Astrocyte of the hippocampus (primary cell): Measurements from ENCODE around the gene PPP1R14B.

Source experiments
- DNase-seq: peaks from one replicate; pipeline ENCODE4 v3.0.0; 2011; ENCODE audit warnings: low read depth, low spot score

Gene PPP1R14B, protein sequence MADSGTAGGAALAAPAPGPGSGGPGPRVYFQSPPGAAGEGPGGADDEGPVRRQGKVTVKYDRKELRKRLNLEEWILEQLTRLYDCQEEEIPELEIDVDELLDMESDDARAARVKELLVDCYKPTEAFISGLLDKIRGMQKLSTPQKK

DNA sequence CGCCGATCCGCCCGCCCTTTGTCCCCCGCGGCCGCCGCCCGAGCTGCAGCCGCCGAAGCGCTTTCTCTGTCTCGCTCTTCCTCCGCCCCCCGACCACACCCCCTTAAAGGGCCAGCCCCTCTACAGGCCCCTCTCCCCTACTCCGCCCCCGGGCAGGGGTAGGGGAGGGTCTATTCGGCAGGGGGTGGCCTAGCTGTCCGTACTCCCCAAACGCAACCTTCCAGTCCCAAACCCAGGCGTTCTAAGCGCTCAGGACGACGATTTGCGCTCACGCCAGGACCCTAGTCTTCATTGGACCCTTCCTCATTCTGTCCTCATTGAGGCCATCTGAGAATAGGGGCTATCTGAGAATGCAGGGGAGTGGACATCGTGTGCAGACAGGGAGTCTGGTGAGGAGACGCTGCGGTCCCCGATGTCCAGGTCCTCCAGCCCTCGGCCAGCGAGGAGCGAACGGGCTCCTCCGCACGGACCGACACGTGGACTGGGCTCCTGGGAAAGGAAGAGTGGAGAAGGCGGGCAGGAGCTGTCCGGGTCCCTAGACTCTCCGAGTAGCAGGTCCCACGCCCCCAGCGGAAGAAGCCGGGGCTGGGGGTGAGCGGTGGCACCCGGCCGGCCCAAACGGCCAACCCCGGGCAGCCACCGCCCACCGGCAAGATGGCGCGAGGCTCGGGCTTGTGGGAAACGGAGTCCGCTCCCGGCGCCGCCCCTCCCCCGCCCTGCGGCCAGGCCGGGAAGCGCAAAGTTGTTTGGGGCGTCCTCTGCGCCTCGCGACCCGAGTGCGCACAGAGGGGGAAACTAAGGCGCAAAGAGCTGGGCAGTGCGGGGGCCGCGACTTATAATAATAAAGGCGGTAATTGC lies at the start of gene PPP1R14B:
PPP1R14B (minus strand) TSS at position 73 of the 858 bp plus-strand sequence. CDS start 270 bp downstream, outside the sequence.
- peak; percentile 96 for DNase-seq

DNA sequence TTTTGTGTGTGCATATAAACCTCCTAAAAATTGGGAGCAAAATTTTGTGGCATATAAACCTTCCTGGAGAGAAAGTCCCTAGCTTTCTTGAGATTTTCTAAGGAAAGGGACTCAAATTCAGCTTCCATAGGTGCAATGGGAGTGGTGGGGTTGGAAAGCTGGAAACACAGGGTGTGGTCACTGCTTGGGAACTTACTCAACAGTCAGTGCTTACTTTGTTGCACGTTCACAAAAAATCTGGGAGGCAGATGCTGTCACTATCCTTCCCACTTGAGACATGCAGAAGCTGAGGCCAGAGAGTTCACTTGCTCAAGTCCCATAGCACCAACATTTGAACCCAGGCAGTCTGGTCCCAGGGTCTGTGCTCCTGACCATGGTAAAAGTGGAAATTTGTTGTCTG lies 49.5 kb upstream of the PPP1R14B start:
- DNase-seq, result no peak

DNA sequence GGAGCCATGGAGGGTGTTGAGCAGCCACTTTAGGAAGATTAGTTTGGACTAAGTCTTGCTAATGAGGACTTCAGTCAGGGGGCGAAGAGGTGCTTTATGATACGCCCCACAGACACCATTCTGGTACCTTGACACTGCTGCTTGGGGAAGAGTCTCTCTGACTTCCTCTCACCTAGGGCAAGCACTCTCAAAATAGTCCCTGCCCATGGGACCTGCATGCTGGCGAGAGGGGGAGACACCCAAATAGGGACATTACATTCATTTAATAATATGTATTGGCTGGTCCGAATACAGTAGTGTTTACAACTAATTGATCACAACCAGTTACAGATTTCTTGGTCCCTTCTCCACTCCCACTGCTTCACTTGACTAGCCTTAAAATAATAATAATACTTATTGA lies 49.0 kb upstream of the PPP1R14B start:
- DNase-seq, result no peak

DNA sequence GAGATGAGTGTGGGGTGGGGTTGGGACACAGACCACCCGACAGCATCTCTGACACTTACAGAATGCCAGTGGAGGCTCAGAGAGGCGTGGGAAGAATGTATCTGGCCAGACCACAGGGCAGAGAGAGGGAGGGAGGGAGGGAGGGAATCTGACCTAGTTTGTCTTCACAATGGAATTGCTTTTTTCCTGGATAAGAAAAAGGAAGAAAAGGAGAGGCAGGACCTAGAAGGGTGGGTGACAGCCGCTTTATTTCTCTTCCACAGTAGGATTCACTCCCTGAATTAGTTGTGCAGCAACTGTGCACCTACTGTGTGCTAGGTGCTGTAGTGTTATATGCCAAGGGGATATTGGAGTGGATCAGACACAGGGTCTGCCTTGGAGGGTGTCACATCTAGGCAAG lies 48.0 kb upstream of the PPP1R14B start:
- peak; percentile 62 for DNase-seq

DNA sequence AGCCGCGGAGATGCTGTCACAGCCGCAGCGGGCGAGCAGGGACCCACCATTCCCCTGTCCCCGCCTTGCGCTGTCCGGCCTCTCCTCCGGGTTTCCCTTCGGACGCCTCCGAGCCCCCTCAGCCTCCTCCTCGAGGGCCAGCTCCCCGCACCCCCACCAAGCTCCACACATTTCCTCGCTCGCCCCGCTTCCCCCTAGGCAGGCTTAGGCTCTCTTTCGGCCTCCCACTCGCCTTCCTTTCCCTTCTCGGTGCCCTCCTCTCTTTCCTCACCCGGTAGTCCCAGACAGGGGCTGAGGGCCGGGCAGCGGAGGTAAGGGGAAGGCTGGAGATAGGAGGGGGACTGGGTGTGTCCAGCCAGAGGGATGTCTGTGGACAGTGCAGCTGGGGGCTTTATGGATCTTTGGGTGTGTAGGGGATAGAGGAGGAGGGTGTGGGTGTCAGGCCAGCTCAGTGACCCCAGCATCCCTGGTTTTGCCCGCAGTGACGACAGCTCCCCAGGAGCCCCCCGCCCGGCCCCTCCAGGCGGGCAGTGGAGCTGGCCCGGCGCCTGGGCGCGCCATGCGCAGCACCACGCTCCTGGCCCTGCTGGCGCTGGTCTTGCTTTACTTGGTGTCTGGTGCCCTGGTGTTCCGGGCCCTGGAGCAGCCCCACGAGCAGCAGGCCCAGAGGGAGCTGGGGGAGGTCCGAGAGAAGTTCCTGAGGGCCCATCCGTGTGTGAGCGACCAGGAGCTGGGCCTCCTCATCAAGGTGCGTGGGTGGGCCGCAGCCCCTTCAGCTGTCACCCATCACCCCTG lies 45.9 kb upstream of the PPP1R14B start:
- no peak for DNase-seq

DNA sequence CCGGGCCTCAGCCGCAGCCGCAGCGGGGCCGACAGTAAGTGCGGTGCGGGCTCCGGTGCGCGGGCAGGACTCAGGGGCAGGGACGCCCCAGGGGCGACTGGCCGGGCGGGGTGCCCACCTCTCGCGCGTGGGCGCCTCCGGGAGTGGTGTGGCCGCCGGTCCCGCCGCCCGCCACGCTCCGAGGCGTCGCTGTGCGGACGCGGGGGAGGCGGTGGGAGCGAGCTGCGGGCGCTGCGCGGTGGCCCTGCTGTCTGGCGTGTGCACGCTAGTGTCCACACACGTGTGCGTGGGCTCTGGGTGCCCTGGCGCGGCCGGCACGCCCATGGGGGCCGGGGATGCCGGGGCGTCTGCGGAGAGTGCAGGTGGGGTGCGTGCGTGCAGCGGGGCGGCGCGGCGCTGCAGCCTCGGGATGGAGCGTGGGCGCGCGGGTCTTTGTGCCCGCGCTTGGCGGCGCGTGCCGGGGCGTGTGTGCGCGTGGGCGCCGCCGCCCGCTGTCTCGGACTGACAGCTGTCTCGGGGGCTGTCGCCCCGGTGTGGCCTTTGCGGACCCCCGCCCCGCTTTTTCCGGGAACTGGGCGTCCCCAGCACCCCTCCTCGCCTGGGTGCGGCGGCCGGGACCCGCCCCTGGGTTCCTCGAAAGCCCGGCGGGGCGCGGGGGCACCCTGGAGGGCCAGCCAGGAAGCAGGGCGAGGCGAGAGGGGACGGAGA lies 45.2 kb upstream of the PPP1R14B start:
- DNase-seq, result no peak

DNA sequence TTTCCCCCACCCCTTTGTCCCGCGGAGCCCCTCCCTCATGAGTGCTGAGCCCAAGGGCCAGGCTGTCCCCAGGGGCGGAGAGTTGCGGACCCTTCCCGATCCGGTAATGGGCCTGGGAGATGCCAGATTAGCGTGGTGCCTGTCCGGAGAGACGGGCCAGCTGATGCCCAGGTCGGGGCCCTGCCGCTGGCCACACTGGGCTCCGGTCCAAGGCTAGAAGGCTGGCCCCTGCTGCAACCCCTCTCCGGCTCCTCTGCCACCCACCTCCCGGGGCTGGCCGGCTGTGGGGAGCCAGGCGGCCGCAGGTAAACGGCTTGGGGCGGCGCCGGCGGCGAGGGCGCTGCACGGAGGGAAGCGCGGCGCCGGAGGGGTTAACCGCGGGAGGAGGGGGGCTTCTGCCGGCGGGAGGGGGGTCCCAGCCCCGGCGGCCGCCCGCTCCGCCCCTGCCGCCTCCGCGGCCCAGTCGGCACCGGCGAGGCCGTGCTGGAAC lies 44.6 kb upstream of the PPP1R14B start, which contains the start of gene KCNK4:
KCNK4 (plus strand) TSS at position 41 of the 490 bp plus-strand sequence. CDS start 1,717 bp downstream, outside the sequence.
- DNase-seq, result no peak

DNA sequence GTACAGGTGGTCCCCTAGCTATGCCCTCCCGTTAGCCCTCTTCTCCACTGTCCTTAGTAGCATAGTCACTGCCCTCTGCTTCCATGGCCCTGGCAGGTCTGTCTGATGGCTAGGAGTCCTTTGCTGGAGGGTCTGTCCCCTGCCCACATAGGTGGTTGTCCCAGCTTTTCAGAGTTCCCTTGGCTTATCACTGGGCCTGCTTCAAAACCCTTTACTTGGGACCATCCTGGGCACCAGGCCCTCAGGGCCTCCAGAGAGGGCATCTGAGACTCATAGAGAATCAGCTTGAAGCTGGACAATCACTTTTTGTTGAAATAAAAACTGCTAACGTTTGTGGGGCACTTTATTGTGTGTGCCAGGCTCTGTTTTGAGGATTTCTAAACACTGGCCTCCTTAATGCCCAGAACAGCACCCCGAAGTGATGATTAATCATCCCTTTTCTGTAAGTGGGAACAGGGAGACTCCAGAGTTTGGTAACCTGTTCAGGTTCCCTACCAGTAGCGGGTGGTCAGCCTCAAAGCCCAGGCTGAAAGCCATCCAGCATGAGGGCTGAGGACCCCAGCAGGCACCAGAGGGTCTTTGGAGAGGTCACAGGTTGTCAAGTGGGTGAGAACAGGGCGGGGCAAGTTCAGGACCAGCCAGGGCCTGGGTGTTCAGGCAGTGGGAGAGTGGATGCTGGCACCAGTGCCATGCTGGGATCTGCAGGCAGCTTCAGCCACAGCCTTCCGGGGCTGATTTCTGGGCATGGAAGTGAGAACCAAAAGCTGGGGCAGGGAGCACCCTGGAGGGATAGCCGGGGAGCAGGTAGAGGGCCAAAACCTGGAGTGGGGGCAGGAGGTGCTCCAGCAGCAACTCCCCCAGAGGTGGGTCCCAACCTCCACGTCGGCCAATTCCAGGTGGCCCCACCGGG lies 43.9 kb upstream of the PPP1R14B start:
- DNase-seq, result no peak

DNA sequence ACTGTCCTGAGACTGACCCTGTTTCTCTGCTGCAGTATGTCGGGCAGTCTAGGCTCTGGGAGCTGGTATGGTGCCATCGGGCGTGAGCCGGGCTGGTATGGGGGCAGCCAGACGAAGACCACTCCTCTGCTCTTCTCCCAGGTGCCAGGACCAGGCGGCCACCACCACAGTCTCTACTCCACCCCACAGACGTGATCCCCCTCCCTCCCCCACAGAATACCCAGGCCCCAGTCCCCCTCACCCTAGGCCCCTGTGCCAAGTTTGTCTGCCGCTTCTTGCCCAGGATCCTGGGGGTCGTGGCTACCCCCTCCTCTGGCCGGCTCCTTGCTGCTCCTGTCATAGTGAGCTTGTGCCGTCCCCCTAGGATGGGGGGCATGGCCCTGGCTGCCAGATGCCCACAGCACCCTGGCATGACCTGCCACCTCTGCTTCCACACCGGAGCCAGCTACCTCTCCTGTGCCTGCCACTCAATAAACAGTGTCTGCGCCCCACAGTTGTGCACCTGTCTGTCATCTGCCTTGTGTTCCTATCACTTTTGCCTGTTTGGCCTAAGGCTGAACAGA lies 42.3 kb upstream of the PPP1R14B start:
- no peak for DNase-seq

DNA sequence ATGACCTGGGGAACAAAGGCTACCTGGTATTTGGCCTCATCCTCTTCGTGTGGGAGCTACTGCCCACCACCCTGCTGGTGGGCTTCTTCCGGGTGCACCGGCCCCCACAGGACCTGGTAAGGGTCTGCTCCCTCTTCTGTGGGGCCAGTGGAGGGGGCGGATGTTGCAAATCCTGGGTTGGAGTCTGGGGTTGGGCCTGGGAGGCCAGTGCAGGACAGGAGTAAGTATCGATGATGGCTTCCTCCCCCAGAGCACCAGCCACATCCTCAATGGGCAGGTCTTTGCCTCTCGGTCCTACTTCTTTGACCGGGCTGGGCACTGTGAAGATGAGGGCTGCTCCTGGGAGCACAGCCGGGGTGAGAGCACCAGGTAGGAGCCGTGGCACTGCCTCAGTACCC lies 41.6 kb upstream of the PPP1R14B start:
- DNase-seq, result no peak

DNA sequence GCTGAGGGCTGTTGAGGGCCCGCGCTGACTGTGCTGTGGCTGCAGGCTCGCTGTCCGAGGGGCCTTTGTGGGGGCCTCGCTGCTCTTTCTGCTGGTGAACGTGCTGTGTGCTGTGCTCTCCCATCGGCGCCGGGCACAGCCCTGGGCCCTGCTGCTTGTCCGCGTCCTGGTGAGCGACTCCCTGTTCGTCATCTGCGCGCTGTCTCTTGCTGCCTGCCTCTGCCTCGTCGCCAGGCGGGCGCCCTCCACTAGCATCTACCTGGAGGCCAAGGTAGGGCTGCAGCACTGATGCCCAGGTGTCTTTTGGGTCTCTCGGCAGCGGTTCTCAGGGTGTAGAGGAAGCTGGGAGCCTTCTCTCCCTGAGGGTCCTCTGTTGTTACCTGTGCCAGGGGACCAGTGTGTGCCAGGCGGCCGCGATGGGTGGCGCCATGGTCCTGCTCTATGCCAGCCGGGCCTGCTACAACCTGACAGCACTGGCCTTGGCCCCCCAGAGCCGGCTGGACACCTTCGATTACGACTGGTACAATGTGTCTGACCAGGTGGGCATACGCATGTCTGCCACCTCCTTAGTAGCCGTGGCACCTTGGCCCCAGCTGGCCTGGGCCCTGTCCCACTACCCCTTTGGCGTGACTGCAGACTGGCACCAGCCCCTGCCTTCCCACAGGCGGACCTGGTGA lies 41.1 kb upstream of the PPP1R14B start:
- no peak for DNase-seq

DNA sequence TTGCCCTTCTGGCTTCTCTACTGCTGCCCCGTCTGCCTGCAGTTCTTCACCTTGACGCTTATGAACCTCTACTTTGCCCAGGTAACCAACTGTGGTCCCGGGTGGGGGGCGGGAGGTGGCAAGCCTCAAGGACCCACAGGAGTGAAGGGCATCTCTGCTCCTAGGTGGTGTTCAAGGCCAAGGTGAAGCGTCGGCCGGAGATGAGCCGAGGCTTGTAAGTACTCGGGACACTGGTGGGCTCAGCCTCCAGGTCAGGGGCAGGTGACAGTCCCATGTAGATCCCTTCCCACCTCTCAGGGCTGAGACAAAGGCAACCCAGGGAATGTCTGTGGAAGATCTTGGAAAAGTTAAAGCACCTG lies 40.0 kb upstream of the PPP1R14B start:
- DNase-seq, result no peak

DNA sequence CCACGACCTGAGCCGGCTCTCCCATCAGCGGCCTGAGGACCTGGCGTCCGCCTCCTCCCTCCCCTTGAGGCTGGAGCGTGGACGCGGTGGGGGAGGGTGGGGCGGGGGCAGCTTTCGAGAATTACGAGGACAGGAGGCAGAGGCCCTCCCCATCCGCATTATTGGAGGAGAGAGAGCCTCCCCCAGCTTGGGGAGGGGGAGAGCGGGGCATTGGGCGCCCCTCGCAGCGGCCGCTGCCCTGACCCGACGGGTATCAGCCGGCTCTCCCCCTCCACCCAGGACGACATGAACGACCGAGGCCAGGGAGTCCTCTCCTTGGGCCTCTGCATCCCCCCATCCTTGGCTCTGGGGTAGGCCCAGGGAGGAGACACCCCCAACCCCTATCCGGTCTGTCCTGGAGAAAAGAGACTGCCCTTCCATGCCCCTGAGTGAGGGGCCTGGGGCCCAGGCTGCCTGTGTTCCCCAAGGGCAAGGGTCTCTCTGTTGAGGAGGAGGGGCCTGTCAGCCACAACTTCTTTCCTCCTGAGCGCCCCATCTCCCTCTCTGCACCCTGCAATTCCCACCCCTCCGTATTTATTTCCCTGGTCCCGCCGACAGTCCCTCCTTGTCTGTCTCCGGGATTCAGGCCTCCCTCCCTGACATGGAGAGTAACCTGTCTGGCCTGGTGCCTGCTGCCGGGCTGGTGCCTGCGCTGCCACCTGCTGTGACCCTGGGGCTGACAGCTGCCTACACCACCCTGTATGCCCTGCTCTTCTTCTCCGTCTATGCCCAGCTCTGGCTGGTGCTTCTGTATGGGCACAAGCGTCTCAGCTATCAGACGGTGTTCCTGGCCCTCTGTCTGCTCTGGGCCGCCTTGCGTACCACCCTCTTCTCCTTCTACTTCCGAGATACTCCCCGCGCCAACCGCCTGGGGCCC lies 39.4 kb upstream of the PPP1R14B start:
- DNase-seq, result no peak

DNA sequence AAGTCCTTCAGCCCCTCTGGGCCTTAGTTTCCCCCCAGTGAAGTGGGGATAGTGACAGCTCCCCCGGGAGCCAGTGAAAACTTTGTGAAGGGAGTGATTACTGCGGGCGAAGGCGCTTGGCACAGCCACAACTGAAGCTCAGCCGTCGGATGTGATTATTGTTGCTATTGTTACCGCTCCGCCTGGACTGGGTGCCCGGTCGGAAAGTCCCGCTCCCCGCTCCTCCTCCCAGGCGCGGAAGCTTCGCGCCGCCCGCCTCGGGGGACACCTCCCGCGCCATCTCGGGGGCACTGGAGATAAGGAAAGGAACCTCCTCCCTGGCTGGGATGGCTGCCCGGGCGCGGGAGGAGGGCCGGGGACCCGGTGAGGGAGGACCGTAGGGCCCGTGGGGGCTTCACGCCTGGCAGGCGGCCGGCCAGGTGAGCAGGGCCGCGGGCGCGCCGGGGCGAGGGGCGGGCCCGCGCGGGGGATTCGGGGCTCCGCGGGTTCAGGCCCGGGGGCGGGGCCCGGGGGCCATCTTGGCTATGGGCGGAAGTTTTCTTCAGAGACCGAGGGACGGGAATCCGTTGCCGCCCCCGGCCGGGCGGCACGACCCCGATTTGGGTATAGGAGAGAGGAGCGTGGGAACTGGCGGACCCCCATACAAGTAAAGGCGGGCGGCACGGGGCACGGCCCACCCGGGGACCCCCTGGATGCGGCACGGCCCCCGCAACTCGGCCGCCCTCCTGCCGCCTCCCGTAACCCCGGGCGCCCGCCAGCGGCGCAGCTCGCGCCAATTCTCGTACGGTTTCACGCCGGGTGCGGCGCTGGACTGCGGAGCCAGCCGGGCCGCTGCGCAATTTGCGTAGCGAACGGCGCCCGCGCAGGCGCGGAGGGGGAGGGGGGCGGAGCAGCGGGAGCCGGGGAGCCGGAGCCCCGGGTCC lies 38.5 kb upstream of the PPP1R14B start, which contains the start of gene GPR137:
GPR137 (plus strand) TSS at position 887 of the 923 bp plus-strand sequence. CDS start 677 bp downstream, outside the sequence.
- DNase-seq, result peak; percentile 91

DNA sequence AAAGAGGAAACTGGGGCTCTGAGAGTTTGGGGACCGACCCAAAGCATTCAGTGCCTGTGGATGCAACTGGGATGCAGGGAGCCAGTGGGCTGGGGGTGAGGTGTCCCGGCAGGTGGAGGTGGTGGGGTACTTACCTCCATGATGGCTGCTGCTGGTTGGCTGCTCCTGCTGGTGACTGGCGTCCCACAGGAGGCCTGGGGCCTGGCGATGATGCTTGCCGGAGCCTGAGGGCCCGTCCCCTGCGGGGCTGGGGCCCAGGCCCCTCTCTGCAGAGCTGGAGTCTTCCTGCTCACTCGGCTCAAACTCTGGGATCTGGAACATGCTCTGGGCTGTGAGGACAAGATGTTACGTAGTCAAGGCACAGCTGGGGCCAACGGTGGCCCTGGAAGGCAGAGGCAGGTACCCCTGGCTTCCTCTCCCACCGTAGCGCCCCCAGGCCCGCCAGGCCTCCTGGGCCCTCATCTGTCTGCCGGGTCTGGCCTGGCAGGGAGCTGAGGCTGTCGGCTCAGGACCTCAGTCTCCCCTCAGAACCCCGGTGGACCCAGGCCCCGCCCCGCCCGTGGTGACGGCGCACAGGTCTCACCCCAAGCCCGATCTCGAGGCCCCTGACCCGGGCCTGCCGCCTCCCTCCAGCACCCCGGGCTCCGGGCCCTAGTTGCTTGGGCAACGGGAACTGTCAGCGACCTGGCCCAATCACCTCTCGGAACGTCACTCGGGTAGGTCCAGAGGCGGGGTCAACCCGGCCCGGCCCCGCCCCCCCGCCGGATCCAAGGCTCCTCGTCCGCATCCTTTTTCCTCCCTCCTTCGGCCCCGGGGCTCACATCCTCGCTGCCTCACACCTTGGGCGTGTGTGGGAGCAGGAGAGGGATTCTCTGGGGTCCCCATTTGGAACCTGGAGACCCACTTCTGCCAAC lies 37.6 kb upstream of the PPP1R14B start, which contains the start of gene BAD:
BAD (minus strand) TSS at position 618 of the 914 bp plus-strand sequence; CDS start at position 321, 297 bp downstream.
- DNase-seq, result peak; percentile 97

DNA sequence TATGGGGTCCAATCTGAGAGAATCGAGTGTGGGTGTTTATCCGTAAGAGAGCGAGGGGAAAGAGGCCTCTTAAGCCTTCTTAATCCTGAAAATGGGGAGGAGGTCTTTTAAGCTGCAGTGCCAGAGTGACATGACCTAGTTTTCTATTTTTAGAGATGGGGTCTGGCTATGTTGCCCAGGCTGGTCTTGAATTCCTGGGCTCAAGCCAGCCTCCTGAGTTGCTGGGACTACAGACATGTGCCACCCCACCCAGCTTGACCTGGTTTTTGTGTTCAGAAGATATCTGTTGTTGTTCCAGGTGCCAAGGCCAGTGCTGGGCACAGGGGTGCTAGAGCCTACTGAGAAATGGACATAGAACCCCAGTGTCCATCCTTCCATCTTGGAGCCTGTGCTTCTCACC lies 36.3 kb upstream of the PPP1R14B start:
- no peak for DNase-seq
